NB4 (cell line): Measurements from ENCODE around the gene CHAT.

Source experiments
- DNase-seq: peaks from one replicate; pipeline ENCODE4 v3.0.0; 2010; ENCODE audit warnings: low read depth
- H3K4me3 ChIP-seq: one replicate; pipeline ENCODE4 v1.5.1; 2011; ENCODE audit warnings: mild to moderate bottlenecking, low read depth, low read length, moderate library complexity
- MYC ChIP-seq: IDR thresholded peaks from 2 replicates; pipeline ENCODE4 v1.6.1; 2011; ENCODE audit warnings: low read depth, low read length
- POLR2A ChIP-seq: IDR thresholded peaks from 2 replicates; pipeline ENCODE4 v1.6.1; 2011; ENCODE audit warnings: mild to moderate bottlenecking; ENCODE audit not compliant: insufficient read length; ENCODE audit errors: extremely low read depth
- TF ChIP-seq, protein P1 (sequence below): IDR thresholded peaks from one replicate; pipeline ENCODE4 v1.5.1; 2012; ENCODE audit warnings: low read depth, low read length
- TF ChIP-seq, protein P2 (sequence below): IDR thresholded peaks from 2 replicates; pipeline ENCODE4 v1.6.1; 2011; ENCODE audit warnings: low read depth, low read length

Gene CHAT

GRCh38 chr10:49602380-49603023 lies 11.3 kb upstream of the CHAT start:
- no peak overlapping the region for H3K4me3 ChIP-seq
- no peak for DNase-seq
- TF ChIP-seq, protein P1, sequence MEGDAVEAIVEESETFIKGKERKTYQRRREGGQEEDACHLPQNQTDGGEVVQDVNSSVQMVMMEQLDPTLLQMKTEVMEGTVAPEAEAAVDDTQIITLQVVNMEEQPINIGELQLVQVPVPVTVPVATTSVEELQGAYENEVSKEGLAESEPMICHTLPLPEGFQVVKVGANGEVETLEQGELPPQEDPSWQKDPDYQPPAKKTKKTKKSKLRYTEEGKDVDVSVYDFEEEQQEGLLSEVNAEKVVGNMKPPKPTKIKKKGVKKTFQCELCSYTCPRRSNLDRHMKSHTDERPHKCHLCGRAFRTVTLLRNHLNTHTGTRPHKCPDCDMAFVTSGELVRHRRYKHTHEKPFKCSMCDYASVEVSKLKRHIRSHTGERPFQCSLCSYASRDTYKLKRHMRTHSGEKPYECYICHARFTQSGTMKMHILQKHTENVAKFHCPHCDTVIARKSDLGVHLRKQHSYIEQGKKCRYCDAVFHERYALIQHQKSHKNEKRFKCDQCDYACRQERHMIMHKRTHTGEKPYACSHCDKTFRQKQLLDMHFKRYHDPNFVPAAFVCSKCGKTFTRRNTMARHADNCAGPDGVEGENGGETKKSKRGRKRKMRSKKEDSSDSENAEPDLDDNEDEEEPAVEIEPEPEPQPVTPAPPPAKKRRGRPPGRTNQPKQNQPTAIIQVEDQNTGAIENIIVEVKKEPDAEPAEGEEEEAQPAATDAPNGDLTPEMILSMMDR, result no peak
- TF ChIP-seq POLR2A, result no peak
- TF ChIP-seq MYC, result no peak
- TF ChIP-seq, protein P2, sequence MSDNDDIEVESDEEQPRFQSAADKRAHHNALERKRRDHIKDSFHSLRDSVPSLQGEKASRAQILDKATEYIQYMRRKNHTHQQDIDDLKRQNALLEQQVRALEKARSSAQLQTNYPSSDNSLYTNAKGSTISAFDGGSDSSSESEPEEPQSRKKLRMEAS, result no peak

DNA sequence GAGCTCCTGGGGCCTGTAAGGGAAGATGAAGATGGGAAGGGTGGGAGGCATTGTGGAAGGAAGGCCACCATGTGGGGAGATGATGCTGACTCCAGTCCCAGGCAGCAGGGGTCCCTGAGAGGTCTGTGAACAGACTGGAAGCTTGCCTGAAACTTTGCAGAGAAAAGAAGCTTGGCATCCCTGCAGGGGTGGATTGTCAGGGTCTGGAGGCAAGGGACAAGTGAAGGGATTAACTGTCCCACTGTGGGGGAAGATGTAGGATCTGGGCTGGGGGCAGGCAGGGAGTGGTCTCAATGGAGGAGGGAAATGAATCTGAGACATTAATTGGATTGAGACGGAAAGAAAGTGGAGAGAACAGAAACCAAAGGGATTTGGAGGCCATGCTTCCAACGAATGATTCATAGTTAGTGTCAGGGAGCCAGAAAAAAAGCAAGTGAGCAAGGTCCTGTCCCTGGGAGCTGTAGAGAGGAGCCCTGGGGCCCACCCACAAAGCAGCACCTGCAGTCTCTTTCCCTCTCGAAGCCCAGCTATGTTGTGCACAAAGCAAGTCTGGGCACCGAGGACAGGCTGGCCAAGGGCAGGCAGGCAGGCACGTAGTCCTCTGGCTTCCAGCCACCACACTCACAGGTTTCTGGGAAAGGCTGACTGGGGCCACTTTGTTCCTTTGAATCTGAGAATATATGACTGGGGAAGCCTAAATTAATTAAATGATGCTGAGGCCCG lies 8.5 kb upstream of the CHAT start:
- TF ChIP-seq MYC (no peak), POLR2A (no peak)
- TF ChIP-seq, protein P2, result no peak
- TF ChIP-seq, protein P1, result no peak
- no peak overlapping the region for H3K4me3 ChIP-seq
- DNase-seq, result no peak

DNA sequence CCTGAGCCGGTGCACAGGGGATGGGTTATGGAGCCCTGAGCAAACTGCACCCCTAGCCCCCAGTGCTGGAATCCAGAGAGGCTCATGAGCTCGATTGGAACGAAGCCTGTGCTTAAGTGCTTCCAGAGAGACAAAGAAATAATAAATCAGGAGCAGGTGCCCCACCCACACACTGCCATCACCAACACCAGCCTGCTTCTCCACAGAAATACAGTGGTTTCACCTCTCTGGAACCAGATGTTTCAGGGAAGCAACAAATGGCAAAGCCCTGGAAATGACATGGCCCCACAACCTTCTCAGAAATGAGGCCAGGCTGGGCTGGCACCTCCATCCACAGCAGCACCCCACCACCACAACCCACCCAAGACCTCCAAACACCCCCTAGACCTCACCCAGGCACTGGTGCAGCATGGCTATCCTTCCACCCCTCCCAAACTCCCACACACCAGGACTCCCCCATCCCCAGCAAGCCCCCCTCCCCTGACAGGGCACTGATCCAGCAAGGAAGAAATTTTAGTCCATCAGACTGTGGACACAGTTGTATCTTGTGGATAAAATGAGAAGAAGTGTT lies 7.8 kb upstream of the CHAT start:
- H3K4me3 ChIP-seq, result no peak overlapping the region
- TF ChIP-seq, protein P2, result no peak
- no peak for TF ChIP-seq POLR2A
- DNase-seq, result no peak

DNA sequence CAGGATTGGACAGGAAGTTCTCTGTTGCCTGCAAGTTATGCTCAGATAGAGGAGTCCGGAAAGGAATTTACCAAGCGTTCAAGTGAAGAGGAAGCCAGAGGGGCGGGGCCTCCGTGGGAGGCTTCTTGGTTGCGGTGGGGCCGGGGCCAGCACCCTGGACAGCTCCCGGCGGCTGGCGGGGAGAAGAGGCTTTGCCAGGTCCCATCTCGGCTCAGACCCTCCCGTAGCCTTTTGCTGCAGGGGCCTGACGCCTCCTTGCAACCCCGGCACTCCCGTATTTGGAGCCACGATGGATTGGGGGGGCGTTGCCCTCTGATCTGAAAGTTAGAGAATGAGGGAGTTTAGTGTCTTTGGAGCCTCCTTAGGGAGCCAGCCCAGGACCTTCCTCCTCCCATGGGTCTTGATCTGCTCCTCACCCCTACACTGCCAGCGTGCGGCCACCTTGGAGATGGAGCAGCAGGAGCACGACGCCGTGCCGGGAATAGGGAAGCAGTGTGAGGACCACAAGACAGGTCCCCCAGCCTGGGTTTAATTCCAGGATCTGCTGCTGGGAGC lies 6.8 kb upstream of the CHAT start:
- no peak overlapping the region for H3K4me3 ChIP-seq
- TF ChIP-seq, protein P1, result no peak
- TF ChIP-seq MYC, result peak; percentile 61
- TF ChIP-seq, protein P2, result peak; percentile 70
- TF ChIP-seq POLR2A, result no peak
- peak; percentile 91 for DNase-seq

DNA sequence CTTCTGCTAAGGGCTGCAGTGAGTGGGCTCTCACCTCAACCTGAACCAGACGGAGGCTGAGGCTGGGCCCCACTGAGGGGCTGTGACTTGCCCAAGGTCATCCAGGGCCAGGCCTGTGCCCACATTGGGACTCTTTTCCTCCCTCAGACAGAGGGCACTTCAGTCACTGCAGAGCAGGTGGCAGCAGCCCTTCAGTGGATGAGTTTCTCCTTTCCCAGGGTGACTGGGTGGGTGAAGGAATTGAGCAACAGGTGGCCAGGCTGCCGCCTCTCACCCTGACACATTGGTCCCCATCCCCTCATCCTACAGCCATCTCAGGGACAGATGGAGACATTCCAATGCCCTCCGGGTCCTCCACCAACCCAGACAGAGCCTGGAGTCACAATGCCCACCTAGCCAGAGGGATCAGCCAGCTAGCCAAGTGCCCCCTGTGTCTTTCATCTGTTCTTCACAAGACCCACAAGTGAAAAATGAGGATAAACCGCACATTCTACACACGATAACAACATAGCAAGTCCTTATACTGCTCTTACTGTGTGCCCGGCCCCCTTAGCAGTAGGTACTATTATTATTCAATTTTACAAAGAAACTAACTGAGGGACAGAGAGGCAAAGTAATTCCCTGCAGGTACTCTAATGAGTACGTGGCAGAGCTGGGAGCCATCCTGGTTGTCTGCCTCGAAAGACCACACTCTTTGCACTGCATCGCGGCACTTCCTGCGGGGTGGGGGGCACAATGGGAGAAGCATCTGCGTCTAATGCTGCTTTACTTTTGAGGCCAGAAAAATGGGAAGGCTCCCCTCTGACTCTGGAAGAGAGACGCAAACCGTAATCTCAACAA lies 5.5 kb upstream of the CHAT start:
- no peak for TF ChIP-seq MYC
- TF ChIP-seq, protein P1, result no peak
- no peak for TF ChIP-seq POLR2A
- TF ChIP-seq, protein P2, result no peak
- no peak for DNase-seq
- no peak overlapping the region for H3K4me3 ChIP-seq
